GM19467 (cell line): ENCODE data around the gene PRKACB.

Source experiments
- ATAC-seq: cut with Tn5 transposase; IDR thresholded peaks from one replicate; pipeline ENCODE4 v1.9.1; 2021; ENCODE audit warnings: mild to moderate bottlenecking, moderate library complexity; ENCODE audit not compliant: unreplicated experiment

PRKACB gene

DNA sequence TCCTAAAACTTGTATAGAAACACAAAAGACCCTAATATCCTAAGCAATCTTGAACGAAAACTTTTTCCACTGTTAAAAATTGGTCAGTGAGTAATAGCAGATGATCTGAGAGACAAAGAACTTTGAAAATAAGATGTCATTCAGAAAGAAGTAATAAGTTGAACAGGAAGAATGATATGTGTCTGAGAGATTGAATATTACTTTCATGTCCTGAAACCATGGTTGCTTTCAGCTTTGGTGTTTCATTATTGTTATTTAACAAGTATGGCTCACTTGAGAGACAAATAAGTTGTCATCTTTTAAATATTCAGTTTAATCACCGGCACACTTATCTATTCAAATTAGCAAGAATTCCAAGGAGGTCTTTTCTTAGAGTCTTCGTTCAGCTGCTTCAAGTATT, 11.4 kb downstream of the PRKACB start:
- no peak for ATAC-seq

DNA sequence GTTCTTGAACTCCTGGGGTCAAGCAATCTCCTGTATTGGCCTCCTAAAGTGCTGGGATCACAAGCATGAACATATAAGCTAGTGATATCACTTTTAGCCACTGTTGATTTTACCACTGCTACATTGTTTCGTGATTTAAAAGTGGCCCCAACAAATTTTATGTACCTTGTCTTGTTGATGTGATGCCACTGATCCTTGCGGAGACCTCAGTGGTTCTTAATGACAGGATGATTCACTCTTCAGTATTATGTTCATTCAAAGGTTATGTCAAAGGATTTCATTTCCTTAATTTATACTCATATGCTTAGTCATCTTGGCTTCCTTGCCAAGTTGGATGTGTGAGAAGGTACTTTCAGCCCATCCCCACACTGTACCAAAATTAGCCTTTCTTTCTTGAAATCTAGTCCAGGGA, 12.1 kb downstream of the PRKACB start:
- no peak for ATAC-seq

DNA sequence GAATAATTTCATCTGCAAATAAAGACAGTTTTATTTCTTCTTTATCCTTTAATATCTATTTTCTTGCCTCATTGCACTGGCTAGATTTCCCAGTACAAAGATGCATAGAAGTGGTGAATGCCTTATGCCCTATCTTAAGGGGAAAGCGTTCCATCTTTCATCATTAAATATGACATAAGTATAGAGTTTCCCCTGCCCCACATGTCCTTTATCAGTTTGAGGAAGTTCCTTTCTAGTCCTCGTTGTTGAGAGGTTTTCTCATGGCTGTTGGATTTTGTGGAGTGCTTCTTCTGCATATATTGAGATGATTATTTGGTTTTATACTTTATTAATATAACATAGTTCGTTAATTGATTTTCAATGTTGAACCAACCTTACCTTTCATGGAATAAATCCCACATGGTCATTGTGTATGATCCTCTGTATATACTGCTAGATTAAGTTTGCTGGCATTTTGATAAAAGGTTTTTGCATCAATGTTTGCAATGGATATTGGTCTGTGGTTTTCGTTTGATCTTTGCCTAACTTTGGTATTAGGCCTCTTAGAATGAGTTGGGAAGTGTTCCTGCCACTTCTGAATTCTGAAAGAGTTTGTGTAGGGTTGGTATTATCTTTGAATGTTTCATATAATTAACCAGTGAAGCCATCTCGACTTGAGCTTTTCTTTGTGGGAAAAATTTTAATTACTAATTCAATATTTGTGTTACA, 15.6 kb downstream of the PRKACB start:
- no peak for ATAC-seq

DNA sequence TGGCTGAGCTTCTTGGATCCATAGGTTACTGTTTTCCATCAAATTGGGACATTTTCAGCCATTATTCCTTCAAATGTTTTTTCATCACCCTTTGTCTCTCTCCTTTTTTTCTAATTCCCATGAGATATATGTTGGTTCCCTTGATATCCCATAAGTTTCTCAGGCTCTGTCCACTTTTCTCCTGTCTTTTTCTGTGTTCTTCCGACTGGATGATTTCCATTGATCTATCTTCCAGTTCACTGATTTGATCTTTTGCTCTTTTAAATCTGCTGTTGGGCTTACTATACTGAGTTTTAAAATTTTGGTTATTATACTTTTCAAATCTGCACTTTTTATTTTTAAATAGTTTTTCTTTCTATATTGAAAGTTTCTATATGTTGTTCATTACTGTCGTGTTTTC, 18.2 kb downstream of the PRKACB start:
- no peak for ATAC-seq

DNA sequence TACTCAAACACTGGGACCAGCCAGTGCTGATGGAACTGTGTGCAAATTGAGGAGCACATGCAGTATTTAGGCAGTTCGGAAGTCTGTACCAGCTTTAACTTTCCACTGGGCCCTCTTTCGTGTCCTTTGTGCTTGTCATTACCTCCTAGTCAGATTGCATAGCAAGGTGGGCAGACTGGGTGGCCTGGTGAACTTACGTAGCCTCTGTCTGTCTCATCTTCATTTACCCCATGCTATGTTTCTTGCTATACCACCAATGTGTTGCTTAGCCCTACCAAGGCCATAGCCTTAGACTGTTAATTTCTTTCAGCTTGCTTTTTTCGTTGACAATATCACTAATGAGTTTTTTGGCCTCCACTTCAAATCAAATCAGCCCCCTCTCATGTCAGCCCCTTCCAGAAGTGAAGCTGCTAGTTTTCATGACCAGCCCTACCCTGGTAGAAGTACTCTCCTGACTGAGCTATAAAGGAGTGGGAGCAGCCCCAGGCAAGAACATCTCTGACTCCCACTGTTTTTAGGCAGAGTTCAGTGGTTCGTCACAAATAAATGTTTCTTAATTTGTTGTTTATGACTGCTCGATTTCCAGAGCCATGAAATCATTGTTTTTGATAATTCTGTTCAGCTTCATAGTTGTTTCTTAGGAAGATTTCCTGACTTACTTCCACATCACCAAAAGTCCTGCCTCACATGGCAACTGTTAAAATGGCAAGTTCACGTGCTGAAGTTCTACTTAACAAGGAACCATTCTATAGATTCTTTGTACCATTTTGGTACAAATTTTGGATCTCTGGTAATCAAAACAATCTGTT, 19.3 kb downstream of the PRKACB start:
- ATAC-seq: no peak

DNA sequence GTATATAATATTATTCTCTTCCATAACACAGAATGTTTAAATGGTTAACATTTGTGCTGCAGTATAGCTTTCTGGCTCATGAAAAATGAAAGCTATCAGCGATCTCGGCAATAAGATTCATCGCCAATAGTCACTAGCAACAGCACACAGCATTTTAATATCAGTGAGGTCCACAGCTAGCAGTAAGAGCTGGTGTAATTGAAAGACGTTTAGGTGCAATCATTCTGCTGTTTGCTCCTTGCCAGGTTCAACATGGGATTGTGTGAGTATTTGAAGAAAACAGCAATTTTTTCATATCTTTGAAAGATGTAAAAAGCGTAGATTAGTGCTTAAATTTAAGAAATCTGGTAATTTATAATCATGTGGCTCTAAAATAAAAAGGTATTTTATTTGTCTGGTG, 20.1 kb downstream of the PRKACB start:
- no peak for ATAC-seq

DNA sequence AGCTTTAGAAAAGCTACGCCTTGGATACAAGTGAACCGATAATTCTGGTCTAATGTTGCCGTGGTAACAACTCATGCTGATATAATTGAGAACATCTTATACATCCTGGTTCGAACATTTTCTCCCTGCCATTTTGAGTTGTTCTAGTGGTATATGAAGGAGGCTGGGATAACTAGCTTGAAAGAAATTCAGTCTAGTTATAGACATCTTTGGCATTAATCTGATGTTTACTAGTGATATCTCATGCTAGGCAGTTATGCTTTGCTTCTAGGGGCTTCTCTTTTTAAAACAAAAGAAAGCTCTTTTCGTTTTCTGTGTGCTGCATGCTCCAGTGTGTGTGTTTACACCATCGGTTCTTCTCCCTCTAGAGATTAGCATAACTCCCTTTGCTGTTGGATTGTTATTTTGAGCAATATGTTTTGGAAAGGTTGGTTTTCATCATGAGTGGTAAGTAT, 20.5 kb downstream of the PRKACB start:
- ATAC-seq: no peak

DNA sequence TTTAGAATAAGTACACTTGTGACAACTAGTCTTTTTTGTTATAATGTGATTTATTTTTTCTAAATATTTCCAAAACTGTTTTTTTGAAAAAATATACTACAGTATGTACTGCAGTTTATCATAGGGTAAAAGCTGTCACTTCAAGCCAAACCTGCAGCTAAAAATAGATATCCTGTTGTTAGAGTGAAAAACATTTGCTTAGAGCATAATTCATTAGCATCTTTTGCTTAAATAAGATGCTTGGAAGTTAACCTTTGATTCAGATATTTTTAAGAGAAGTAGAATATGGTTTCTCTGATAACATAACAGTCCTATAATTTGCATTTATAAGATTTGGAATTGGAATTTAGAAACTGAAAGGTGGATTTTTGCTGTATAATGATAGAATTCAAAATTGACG, 21.5 kb downstream of the PRKACB start:
- ATAC-seq: no peak

DNA sequence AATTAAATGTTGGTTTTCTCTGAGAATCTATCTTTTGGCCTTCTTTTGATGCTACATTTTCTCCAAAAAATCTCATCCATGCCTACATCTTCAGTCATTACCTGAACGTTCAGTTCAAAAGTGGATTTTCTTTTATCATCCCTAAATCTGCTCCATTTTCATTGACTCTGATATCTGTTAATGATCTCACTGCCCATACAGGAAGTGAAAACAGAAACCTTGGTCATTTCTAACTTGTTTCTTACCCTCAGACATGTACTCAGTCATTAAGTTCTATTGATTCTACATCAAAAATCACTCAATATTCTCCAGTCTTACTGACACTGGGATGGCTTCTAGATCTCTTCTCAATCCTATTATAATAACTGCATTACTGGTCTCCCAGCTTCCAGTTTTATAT, 22.7 kb downstream of the PRKACB start:
- peak; percentile 95 for ATAC-seq

DNA sequence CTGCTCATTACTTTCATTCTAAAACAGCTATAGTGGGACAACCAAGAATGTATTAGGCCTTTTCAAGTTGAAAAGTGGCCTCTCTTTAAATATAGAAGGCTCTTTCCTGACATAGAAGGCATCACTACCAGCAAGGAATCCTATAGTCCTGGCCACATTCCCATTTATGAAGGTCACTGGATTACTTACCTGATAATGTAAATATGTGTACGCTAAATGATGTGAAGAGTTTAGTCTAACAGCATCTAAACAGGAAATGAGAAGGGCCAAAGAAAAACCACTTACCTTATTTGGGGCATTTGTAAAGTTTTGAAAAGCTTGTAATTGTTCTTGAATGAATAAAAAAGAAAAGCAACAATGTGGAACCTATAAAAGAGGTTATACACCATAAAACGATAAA, 24.7 kb downstream of the PRKACB start:
- no peak for ATAC-seq

DNA sequence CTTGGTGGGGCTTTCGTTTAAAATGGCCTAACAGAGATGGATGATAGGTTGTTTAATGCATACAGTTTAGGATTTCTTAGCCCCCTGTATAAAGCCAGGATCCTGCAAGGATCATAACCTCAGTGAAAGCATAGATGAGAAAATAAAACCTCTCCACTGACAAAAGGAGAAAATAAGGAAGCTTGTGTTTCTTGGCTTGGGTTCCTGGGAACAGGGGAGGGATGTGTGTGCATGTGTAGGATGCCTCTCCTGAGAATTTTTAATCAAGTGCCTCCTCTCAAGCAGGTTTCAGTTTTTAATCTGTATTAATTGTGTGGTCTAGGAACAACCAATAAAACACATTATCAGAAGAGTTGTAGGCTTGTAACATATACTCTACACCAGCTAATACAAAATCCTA, 26.1 kb downstream of the PRKACB start:
- ATAC-seq: no peak

DNA sequence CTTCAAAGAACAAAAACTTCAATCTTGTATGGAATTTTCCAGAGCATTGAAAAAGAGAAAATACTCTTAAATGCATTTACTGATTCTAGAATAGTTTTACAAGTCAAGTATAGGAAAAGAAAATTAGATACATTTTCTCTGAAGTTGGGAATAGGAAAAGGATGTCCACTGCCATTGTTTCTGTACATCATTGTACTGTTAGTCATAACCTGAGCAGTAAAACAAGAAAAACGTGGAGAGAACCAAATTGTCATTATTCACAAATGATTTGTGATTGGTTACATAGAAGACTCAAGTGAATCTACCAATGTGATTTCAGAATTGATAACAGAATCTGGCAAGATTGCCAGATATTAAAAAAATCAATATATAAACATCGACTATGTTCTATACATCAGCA, 27.4 kb downstream of the PRKACB start:
- no peak for ATAC-seq

DNA sequence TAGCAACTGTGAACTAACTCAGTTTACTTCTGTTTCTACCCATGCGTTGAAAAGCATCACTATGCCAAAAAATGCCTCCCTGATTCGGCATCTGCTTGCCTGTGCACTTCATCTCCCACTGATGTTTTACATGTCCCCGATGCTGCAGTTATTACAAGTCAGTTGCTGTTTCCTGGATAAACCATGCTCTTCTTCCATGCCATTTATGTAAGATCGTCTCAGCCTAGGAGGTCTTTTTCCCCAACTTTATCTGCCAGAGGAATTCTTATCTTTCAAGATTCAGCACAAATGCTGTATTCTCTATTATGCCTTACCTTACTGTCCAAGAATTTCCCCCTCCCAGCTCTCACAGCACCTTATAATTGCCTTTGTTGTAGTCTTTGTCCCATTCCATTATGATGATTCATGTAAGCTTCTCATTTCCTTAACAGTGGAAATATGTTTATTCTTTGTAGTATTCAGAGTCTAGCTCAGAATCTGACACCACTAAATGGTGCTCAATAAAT, 30.0 kb downstream of the PRKACB start:
- no peak for ATAC-seq

DNA sequence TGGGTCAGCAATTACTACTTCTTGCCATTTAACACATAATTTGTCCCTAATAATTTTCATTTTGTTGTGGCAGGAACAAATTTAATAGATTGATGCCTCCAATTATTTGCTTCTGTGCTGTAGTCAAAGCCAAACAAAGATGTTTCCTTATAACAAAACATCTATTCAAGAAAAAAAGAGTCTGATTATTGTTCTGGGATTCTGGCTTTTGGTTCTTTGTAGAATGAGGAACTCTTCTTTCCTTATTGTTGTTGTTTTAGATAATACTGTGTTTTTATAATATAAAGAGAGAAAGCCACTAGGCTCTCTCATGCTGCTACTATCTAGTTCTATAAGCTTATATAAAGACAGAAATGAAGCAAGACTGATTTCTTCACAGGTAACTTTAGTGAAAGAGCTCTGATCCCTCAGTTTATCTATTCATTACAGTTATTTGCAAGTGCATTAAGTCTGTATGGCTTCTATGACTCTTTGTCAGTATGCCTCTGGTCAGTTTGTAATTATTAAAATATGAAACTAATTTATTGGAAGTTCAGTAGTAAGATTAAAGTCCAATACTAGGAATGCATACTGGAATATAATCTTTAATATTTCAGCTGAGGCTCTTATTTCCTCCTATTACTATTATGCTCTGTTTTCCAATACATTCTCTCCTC, 37.4 kb downstream of the PRKACB start:
- ATAC-seq: no peak

DNA sequence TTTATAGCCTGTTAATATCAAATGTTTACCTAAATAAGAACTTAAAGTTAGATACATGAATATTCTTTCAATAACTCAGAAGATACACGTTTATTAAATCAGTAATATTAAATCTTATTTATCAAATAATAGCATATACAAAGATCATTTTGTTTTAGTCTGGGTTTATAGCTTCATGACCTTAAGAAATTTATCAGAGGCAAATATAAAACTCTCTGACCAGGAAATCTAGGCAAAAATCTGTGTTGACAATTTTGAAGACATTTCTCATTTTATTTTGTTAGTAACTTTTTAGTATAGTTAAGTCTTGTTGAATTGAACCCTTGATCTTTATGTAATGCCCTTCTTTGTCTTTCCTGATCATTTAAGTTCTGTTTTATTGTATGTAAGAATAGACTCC, 46.4 kb downstream of the PRKACB start:
- ATAC-seq: no peak

DNA sequence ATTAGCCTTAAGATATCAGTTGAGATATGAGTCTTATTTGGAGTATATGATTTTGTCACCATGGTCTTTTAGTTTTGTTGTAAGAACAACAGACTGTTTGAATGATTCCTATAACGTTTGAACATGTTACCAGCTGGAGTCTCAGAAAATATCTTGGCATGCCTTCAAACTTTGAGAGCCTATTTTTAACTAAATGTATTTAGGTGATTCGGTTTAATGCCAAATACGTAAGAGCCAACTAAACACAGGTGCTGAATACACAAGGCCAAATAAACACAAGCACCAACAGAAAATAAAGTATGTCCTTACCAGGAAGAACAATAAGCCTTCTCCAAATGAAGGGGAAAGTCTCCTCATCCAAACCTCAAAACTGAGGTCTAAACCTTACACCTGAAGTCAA, 48.6 kb downstream of the PRKACB start:
- ATAC-seq: no peak

DNA sequence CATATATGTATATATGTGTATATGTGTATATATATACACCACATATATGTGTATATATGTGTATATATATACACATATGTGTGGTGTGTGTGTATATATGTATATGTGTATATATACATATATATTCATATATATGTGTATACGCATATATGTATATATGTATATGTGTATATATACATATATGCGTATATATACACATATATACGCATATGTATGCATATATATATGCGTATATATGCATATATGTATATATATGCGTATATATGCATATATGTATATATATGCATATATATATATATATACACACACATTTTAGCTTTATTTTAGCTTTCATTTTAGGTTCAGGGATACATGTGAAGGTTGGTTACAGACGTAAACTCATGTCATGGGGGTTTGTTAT, 54.8 kb downstream of the PRKACB start:
- ATAC-seq: no peak

DNA sequence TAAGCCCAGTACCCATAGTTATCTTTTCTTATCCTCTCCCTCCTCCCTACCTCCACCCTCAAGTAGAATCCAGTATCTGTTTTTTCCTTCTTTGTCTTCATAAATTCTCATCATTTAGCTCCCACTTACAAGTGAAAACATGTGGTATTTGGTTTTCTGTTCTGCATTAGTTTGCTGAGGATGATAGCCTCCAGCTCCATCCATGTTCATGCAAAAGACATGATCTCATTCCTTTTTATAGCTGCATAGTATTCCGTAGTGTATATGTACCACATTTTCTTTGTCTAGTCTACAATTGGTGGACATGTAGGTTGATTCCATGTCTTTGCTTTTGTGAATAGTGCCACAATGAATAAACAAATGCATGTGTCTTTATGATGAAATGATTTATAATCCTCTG, 55.2 kb downstream of the PRKACB start:
- no peak for ATAC-seq

DNA sequence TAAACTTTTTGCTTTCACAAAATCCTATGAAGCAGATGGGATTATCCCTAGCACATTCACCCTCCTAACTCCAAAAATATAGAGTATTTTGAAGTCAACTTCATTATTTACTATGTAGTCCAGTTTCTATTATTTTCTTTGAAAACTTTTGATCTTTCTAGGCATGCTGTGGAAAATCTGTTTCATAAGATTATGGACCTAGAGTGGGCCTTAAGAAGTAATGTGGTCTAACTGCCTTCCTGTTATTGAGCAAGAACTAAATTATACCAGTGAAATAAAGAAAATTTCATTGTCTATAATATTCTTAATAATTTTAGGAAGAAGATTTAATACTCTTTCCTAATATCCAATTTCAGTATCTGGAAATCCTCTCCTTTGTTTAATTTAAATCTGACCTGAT, 58.1 kb downstream of the PRKACB start:
- ATAC-seq: no peak

DNA sequence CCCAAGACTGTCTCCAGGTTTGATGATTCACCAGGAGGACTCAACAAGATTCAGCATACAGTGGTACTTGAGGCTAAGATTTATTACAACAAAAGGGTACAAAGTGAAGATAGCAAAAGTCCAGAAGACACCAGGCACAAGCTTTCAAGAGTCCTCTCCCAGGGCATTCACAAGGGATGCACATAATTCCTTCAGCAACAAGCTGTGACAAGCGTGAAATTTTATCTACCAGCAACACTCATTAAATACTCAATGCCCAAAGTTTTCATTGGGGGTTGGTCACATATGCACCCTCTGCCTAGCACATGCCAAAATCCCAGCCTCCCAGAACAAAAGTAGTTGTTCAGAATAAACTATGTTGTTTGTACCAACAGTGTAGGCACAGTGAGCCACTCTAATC, 62.3 kb downstream of the PRKACB start:
- no peak for ATAC-seq

DNA sequence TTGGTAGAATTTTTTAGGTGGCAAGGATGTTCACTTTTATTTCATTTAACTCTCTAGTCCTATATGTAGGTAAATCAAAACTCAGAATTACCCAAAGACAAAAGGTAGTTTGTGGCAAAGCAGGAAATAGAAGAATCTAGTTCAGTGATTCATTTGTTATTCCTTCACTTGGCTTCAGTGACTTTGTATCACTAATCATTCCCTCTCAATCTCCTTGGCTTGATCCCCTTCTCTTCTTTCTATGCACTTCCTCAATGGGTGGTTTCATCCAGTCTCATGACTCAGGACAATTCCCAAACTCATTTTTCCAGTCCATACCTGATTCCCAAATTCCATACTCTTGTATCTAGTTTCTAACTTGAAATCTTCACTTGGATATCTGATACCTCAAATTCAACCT, 64.9 kb downstream of the PRKACB start:
- no peak for ATAC-seq
